ENCODE results near the gene DSEL.

Gene DSEL

DNA sequence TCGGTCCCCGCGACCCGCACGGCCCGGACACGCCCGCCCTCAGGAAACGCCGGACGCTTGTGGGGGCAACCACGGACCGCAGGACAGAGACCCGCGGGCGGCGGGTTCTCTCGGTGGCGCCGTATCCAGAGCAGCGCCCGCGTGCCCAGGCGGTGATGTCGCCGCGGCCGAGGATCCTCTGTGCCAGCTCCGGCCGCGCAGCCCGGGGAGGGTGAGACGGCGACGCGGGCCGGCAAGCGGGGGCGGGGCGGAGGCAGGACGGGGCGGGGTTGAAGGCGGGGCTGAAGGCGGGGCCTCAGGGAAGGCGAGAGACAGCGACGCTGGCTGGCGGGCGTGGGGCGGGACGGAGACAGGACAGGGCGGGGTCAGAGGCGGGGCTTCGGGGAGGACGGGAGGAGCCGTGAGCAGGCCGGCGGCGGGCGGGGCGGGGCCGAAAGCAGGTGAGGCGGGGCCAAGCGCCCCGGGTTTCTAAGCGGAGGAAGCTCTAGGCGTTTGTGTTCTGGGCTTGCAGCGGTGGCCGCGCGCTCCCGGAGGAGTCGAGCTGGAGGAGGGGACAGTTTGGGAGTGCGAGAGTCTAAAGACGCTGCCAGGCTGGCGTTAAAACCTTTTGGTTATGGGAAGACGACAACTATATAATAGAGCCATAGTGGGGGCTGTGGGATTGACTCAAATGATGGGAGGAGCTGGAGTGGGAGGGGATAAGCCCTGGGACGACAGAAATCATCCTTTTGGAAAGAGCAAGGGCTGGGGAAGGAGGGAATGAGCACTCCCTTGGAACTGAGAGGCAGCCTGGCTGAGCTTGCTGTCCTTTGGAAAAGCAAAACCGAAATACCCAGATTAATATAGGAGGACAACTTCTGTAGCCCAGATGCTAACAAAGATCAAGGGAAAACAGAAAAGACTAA, at the start of gene DSEL:
DSEL (minus strand) TSS at position 182 of the 905 bp plus-strand sequence. CDS start 2,112 bp downstream, outside the sequence.
- peak; percentile 97 to 99 for DNase-seq (ENCODE audit: low read depth in 2 of 2)

DNA sequence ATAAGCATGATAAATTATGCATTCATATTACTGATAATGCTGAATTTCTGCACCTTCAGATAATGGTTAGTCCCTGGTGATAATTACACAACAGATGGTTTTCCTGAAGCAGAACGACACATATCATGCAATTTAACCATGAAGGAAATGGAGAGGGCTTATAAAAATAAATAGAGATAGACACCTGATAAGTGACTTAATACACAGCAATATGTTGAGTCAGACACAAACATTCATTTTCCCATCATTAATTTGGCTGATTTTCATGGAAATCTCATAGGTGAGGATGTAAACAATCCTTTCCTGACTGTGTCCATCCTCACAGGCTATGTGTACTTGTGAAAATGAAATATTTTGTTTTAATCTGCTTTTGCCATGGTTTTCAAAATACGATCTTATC, 36.9 kb upstream of the DSEL start:
- DNase-seq (ENCODE audit: low read depth in 2 of 2), result no peak

DNA sequence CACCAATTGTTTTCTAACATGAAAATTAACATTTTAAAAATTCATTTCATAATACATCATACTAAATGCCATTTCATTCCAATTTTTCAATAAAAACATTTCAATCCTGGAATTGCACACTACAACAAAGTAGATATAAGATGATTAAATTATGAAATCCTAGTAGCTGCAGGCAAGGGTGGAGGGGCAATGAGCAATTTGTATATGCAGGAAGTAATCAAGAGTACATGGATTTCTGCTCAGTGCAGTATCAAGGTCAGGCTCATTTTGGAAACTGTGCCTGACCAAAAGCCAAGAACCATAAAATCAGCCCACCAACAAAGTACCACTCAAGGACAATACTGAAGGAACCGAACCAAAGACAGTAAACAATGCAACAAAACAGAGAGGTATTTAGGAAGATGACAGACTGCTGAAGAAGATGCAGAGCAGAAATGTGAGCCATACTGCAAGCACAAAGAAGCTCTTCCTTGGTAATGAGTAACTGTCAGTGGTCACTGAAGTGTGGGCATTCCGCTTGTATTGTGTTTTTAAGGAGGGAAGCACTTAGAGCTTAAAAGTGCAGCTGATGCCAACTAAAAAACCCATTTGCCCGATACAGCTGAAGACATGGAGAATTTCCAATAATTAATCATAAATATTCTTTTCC, 34.5 kb upstream of the DSEL start:
- DNase-seq (ENCODE audit: low read depth in 2 of 2), result no peak

DNA sequence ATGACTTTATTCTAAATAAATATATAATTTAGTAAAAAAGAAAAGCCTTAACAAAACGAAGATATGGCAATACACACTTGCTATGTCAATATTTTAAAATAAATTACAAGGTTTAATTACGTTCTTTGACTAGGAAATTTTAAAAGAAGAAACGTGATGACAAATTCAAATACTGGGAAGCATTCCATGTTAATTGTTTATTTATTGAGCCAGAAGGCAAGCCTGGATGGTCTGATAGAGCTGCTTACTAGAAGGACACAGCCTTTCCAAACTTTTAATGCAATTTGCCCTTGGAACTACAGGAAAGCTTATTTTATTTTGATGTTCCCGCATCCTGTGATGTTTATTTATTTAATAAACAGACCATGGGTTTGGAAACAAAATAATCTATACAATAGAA, 33.4 kb upstream of the DSEL start:
- no peak for DNase-seq (ENCODE audit: low read depth in 2 of 2)

DNA sequence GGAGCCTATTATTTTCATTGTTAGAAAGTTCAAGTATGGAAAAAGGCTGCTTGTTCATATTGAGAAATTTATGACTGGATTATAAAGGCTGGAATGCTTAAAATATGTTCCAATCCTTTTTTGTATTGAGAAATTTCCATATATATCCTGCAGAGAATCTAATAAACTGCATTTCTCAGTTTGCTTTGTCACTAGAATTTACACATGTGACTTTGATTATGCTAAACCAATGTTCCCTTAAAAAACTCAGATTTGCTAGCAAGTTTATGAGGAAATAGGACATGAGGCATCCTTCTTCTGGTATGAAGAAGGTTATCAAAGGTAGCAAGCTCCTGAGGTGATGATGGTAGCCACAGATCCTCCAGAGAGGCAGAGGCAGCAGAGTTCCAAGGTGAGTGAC, 29.2 kb upstream of the DSEL start:
- DNase-seq (ENCODE audit: low read depth in 2 of 2), result no peak

DNA sequence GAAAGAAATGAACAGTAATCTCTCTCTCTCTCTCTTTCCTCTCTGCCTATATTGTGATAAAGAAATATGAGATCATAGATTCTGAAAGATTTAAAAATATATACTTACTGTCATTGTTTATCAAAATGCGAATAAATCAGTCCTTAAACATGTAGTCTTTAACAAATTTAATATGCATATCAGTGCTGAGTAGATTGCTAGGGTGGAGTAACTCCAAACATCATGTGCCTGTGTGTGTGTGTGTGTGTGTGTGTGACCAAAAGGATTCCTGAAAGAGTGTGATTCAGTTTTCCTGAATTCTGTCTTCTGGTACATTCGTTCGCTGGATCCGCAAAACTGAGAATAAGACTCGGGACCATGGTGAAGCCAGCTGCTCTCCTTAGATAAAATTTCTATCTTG, 24.0 kb upstream of the DSEL start:
- no peak for DNase-seq (ENCODE audit: low read depth in 2 of 2)

DNA sequence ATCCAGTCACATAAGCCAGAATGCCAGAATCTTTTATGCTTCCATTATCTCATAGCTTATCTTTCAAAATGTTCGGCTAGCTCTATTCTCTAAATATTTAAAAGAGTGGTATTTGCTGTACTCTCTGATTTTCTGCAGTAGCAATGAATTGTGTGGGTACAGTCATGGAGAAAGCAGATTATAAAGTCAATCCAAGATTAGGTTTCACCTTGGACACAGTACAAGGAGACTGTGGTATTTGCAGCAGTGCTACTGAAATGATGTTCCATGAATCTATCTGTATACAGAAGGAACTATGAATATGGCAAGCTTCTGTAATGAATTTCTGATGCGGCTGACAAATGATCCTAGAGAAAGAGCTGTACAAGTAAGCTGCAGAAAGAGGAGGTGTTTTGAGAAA, 15.4 kb upstream of the DSEL start:
- no peak for DNase-seq (ENCODE audit: low read depth in 2 of 2)

DNA sequence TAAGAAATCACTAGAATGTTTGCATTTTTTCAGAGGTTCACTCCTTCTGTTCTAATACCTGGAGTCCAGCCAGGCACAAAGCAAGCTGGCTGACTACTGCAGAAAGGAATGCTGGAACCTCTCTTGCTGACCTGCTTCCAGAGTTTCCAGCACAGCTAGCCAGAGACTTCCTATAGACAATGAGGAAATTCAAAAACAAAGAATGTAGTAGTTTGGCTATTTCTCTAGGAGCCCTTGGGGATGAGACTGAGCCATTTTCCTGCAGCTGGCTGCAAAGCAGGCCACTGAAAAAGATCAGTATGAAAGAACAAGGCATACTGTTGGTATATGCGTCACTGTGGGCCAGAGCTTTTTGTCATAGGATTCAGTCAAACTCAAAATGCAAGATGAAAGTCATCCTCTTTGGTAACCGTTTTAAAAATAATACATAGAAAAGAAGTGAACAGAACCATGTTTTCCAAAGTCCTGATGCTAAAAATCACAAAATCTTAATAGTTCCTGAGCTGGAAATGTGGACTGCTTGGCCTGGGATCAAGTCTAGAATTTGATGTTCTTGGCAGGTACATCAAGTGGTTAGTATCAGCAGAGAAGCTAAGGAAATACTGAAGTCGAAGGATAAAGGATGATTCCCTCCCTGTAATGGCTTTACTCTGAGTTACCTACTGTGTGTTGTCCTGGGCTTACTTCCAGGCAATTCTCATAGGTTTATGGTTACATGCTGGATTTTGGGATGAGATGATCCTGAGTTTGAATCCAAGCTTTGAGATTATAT, 9.0 kb upstream of the DSEL start:
- no peak for DNase-seq (ENCODE audit: low read depth in 2 of 2)

DNA sequence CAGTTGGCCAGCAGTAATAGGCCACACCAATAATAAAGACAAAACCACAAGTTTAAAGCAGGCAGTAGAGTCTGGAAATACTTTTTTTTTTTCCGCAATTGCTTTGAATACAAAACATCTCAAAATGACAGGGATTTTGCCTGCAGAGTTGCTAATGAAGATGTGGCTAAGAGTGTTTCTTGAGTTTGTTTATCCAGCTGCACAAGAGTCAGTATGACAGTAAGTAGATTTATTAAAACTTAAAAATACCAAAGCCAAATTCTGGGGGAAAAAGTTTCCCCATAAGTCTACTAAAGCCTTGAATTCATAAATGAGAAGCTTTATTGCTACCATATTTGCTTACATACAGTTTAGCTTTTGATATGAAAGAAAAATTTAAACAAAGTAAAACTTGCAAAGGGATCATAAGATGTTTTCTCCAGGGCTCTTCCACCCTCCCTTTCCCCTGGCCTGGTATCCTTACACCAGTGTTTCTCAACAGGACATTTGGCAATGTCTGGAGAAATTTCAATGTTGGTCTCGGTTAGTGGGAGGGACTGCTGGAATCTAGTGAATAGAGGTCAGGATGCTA, 3.9 kb upstream of the DSEL start:
- no peak for DNase-seq (ENCODE audit: low read depth in 2 of 2)

DNA sequence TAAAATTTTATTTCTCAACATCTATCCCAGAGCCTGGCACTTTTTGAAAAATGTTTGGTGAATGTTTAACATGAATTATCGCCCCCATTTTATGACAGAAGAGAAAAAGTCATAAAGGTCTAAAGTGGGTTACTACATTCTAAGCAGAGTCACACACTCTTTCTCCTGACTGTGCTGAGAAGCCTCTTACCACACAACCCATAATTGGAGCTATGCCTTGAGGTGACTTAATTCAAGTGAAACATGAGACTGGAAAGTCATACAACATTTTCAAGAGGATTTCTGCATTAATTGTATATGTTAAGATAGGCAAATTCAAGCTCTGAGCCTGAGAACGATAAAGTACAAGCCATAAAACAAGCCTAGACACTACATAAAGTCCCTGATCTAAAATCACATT, 3.1 kb upstream of the DSEL start:
- DNase-seq (ENCODE audit: low read depth in 2 of 2), result no peak

DNA sequence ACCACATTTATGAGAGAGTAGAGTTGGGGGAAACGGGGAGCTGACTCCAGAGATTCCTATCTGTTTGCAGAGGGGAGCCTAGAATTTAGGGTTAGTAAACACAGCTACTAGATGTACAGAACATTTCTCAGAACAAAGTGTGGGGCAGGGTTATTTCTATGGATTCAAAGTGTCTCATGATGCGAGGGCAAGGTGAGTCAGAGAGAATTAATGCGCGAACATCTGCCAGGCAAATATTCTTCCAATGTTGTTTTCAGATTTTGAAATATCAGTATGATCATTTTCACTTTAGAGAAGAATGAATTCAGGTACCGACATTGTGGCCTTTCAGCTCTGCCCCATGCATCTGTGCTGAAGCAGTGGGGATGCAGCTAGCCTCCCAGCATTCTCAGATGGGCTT, 2.0 kb upstream of the DSEL start:
- no peak for DNase-seq (ENCODE audit: low read depth in 2 of 2)

DNA sequence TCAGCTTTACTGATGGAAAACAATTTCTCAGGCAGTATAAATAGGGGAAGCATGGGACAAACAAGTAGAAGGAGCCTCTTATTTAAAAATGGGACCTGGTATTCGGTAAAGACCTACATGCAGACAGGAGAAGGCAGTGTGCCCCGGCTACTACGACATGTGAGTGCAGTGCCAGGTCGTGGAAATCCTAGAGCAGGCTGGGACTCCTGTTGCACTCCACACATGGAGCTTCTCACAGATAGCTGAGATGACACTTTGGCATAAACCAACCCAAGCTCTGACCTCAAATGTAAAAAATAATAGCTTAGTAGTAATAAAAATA, 885 bp upstream of the DSEL start:
- no peak for DNase-seq (ENCODE audit: low read depth in 2 of 2)

DNA sequence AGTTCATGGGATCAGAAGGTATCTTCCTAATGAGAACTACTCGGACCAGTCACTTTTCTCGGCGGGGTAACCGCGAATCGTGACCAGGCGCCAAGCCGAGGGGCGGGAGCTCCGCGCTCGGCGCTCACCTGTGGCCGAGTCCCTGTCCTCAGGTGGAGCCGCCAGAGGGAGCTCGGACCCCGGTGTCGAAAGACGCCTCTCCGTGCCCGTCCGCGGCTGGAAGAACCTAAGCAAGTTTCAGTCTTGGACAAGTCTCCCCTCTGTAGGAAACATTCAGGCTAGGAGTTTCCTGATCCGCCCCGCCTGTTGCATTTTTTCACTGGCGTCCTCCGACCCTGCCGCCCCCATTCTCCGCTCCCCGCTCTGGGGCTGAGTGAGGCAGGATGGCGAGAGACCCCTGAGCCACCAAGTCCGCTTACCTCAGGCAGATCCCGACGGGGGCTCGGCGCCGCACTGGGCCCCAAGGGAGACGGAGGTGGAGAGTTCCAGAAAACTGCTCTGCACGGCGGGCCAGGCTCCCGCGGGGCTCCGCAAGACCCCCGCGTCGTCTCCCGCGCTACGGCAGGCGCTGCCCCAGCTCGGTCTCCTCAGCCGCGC, 480 bp downstream of the DSEL start:
- DNase-seq (ENCODE audit: low read depth in 2 of 2), result peak; percentile 18 to 42

DNA sequence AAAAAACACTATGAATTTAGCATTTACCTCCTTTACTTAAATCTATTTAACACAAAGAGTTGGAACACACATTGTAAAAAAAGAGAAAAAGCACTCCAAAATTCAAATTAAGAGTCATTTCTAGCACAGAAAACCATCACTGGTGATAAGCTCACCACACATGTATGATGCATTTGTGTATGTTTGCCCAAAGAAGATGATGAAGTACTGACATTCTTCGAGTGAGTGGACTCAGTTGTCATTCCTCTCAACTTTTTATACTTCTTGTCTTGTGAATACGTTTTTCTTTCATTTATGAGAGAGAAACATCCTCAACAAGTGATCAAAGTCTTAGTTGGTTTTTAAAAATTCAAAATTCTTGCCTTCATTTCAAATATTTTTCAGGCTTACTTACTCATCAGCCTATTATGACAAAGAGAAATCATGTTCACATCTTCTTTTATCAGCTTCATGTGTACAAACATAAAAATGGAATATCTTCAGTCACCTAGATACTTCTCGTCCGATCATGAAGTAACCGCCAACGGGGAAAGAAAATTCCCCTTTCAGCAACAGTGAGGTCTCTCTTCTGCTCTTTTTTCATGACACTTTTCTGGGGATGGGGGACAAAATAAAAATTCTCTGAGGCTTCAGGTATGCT, 1.5 kb downstream of the DSEL start:
- no peak for DNase-seq (ENCODE audit: low read depth in 2 of 2)

DNA sequence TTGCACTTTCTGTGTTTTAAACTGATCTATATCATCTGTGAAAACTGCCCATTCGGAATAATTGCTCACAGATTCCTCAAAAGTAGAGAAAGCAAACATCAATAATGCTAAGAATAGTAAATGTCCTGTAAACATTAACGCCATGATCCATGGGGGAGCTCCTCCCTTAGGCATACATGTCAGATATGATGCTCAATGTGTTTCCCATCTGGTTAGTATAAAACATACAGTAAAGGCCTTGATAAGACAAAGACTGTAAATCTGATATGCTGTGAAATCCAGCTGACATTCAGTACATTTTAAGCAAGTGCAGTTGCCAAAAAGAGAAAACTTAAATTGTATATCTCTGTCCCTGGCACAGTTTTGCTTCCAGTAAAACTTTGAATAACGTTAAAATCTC, 2.1 kb downstream of the DSEL start:
- no peak for DNase-seq (ENCODE audit: low read depth in 2 of 2)

DNA sequence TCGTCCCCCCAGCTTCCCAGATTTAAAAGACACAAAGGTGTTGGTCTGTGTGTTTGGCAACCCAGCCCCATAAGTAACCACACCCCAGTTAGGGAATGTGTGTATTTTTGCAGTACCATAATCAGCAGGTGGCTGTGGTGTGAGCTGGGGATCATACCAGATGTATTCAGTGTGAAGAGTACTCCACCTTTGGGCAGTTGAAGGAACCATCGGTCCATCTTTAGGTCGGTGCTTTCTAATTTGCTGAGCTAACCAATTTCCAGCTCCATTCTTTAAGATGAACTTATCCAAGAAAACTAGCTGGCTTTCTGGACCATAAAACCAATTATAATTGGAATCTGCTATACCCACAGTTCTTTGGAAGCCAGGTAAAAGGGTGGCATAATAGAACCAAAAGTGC, 3.2 kb downstream of the DSEL start:
- no peak for DNase-seq (ENCODE audit: low read depth in 2 of 2)

DNA sequence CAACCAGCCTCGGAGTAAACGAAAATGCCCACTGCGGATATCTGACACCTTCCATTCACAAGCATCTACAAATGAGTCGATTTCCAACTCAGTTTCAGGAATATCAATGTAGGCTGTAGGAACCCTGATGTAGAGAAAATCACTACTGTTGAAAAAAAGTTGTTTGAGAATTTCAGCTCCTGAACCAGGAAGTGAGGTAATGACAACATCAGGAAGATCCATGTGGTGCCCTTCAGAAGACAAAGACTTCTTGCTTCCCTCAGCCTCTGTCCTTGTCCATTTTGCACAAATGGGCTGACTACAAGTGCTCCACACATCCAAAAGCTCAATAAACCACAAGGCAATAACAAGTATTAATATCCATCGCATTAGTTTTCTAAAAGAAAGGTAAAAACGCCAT, 4.7 kb downstream of the DSEL start:
- no peak for DNase-seq (ENCODE audit: low read depth in 2 of 2)

DNA sequence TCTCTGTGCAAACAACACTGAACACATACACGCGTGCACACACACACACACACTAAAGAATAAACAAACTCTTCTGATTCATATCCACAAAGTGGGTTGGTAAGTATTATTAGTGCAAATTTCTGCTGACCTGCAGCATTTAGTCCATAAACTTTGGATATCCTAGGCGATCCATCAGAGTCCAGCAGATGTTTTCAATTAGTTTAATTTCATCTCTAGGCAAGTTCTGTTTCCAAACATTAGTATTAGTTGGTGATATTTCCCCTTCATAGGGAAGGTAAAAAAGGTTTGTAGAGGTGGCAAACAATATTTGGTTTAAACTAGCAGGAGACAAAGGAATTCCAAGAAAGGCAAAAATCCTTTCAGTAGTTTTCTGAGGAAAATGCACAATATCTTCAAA, 5.7 kb downstream of the DSEL start:
- no peak for DNase-seq (ENCODE audit: low read depth in 2 of 2)

DNA sequence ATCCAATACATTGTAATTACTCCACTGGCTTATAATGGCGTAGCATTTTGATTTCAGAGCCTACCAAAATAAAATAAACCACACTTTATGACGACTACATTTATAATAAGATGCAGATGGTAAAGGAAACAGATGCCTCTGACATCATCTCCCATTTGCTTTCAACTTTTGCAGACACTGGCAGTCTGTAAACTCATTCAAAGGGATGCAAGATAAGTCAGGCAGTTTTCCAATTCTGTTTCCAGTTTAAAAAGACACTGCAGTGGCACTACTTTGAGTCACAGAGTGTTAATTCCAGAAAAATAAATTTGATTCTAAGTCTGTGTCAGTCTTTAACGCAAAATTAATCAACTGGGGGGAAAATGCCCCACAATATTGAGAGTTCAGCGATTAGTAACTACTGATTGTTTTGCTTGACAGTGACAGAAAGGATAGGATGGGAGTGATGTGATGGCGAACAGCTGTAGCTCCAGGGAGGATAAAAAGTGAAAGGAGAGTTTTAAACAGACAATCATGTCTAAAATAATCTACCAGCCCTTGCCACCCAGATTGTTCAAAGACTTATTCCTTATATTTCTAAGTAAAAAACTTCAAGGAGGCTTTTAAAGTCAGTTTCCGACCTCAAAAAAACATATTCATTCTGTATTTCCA, 6.7 kb downstream of the DSEL start:
- DNase-seq (ENCODE audit: low read depth in 2 of 2), result no peak

DNA sequence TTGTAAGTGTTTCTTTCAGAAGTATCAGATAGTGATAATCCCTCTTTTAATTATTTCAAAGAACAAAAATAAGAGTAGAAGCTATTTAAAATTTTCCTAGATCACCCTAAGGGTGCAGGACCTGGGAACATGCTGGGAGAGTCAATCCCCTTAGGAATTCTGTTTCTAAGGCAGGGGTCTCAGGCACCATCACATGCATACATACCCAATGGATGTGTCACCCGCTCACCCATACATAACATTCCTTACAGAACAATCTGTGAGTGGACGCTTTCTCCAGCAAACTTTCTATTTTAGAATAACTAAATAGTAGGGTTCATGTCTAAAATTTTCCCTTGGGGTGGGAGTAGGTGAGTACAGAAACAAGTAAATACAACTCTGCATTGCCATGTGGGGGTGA, 8.4 kb downstream of the DSEL start:
- DNase-seq (ENCODE audit: low read depth in 2 of 2), result no peak

DNA sequence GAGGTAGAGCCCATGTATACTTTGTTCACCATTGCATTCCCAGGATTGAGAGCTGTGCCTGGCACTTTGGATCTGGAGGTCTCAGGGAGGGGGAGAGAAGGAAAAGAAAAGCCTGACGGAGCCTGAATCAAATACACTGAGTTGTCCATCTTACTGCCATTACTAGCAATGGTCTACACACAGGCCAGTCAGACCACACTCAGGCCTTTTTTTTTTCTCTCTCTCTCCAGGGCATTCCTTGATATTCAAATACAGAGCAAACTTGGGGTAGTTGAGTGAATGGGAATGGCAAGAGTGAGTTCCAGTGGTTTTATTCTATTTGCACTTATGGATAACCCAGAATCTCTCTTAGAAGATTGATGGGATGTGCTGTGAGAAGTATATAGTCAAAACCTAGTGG, 11.8 kb downstream of the DSEL start:
- no peak for DNase-seq (ENCODE audit: low read depth in 2 of 2)
